H1 (cell line): ENCODE results near the gene DAPK3. TPM values are rescaled to one million over a fixed set of nuclear protein-coding genes. Genes with fewer than 3 reads are reported as not detected.

Experiments
- CTCF ChIA-PET: fragments of 300-600 bp; sonication (Branson Sonifier 250); formaldehyde crosslinking; loops from one replicate; lab custom pipeline; 2021; ENCODE audit not compliant: partially characterized antibody; lab: Charles Lee
- POLR2A ChIA-PET: fragments of 300-600 bp; sonication (Branson Sonifier 250); formaldehyde crosslinking; loops from one replicate; lab custom pipeline; 2021; ENCODE audit warnings: inconsistent platforms; ENCODE audit not compliant: partially characterized antibody; lab: Charles Lee
- DNase-seq, 2 experiments: peaks; one replicate each; pipeline versions ENCODE4 v3.0.0 to v3.0.0-alpha.2; 2010 to 2022; ENCODE audit warnings: low spot score in 2 of 2, low read depth in 1 of 2, mixed read lengths in 1 of 2
- FAIRE-seq: peaks from 2 replicates; lab custom pipeline; 2011; peaks lifted over from hg19 to GRCh38; lab: Jason Lieb, UNC
- H2AFZ ChIP-seq: 2 replicates; pipeline ENCODE4 v1.8.1; 2012; ENCODE audit warnings: low read length, inconsistent platforms
- H2AK5ac ChIP-seq: 2 replicates; pipeline ENCODE4 v1.6.1; 2013; ENCODE audit warnings: low read depth, low read length
- H2BK120ac ChIP-seq: replicated peaks from 2 replicates; pipeline ENCODE3; 2013; ENCODE audit warnings: low read depth, low read length, inconsistent platforms
- H2BK12ac ChIP-seq: 2 replicates; pipeline ENCODE4 v1.6.1; 2013; ENCODE audit warnings: low read depth, low read length
- H2BK15ac ChIP-seq: 2 replicates; pipeline ENCODE4 v1.6.1; 2013; ENCODE audit warnings: low read length
- H2BK20ac ChIP-seq: 2 replicates; pipeline ENCODE4 v1.6.1; 2013; ENCODE audit warnings: low read length
- H2BK5ac ChIP-seq: 2 replicates; pipeline ENCODE4 v1.6.1; 2013; ENCODE audit warnings: low read depth, low read length
- H3K14ac ChIP-seq: 2 replicates; pipeline ENCODE4 v1.6.1; 2013; ENCODE audit warnings: inconsistent platforms; ENCODE audit not compliant: insufficient read length
- H3K18ac ChIP-seq: 2 replicates; pipeline ENCODE4 v1.6.1; 2013; ENCODE audit warnings: low read length; ENCODE audit errors: extremely low read depth
- H3K23ac ChIP-seq: 2 replicates; pipeline ENCODE4 v1.6.1; 2013; ENCODE audit warnings: inconsistent platforms; ENCODE audit not compliant: insufficient read length
- H3K23me2 ChIP-seq: 2 replicates; pipeline ENCODE4 v1.6.1; 2013; ENCODE audit warnings: low read depth, low read length
- H3K27ac ChIP-seq: 2 replicates; pipeline ENCODE4 v1.6.1; 2011; ENCODE audit warnings: low read depth, low read length, inconsistent platforms
- H3K27me3 ChIP-seq, 4 experiments: replicated peaks in 1 of 4; 1 replicate in 1 of 4; 2 replicates in 3 of 4; pipeline versions ENCODE4 v1.6.1 to v1.8.1; 2011 to 2013; ENCODE audit warnings: low read length in 3 of 4, mild to moderate bottlenecking in 3 of 4, inconsistent platforms in 2 of 4, mixed read lengths in 2 of 4, moderate library complexity in 1 of 4; ENCODE audit not compliant: control insufficient read depth in 3 of 4, insufficient read depth in 3 of 4; ENCODE audit errors: extremely low read depth in 1 of 4
- H3K36me3 ChIP-seq, 4 experiments: 2 replicates each; pipeline versions ENCODE4 v1.6.1 to v1.8.1; 2011 to 2013; ENCODE audit warnings: mild to moderate bottlenecking in 4 of 4, low read length in 3 of 4, moderate library complexity in 2 of 4, control low read depth in 1 of 4, inconsistent platforms in 1 of 4; ENCODE audit not compliant: insufficient read depth in 4 of 4, control insufficient read depth in 2 of 4
- H3K4ac ChIP-seq: replicated peaks from 2 replicates; pipeline ENCODE3; 2013; ENCODE audit warnings: low read length, low read depth, mixed read lengths, inconsistent platforms; ENCODE audit not compliant: insufficient read length
- H3K4me1 ChIP-seq, 4 experiments: replicated peaks in 1 of 4; 1 replicate in 1 of 4; 2 replicates in 3 of 4; pipeline versions ENCODE4 v1.6.1 to v1.8.1; 2011 to 2013; ENCODE audit warnings: low read length in 3 of 4, inconsistent platforms in 2 of 4, mixed read lengths in 1 of 4; ENCODE audit not compliant: insufficient read depth in 4 of 4, control insufficient read depth in 3 of 4
- H3K4me2 ChIP-seq, 2 experiments: 2 replicates each; pipeline versions ENCODE4 v1.6.1 to v1.8.1; 2011 to 2013; ENCODE audit warnings: low read depth in 2 of 2, low read length in 2 of 2, control low read depth in 1 of 2, inconsistent platforms in 1 of 2, mild to moderate bottlenecking in 1 of 2; ENCODE audit not compliant: insufficient read depth in 1 of 2
- H3K4me3 ChIP-seq, 4 experiments: fragments of 200-600, 300-600 bp in 1 of 4; sonication (generic), shearing (Covaris generic), sonication (Bioruptor Twin) in 1 of 4; 2 replicates each; pipeline versions ENCODE4 v1.5.1 to v1.8.1; 2011 to 2016; ENCODE audit warnings: low read length in 4 of 4, low read depth in 3 of 4, control low read depth in 2 of 4, inconsistent platforms in 2 of 4, mild to moderate bottlenecking in 2 of 4, mixed read lengths in 1 of 4, moderate library complexity in 1 of 4; ENCODE audit not compliant: insufficient read depth in 2 of 4; ENCODE audit errors: extremely low read depth in 1 of 4
- H3K56ac ChIP-seq: replicated peaks from 2 replicates; pipeline ENCODE3; 2013; ENCODE audit warnings: low read depth, mild to moderate bottlenecking, mixed read lengths, low read length, inconsistent platforms; ENCODE audit not compliant: insufficient read length
- H3K79me1 ChIP-seq: 2 replicates; pipeline ENCODE4 v1.6.1; 2013; ENCODE audit warnings: low read depth, low read length, control low read depth
- H3K79me2 ChIP-seq, 2 experiments: 2 replicates each; pipeline versions ENCODE4 v1.6.1 to v1.8.1; 2012 to 2013; ENCODE audit warnings: low read length in 2 of 2, mild to moderate bottlenecking in 2 of 2, inconsistent platforms in 1 of 2; ENCODE audit not compliant: insufficient read depth in 2 of 2, control insufficient read depth in 1 of 2
- H3K9ac ChIP-seq, 4 experiments: replicated peaks in 1 of 4; 1 replicate in 1 of 4; 2 replicates in 3 of 4; pipeline versions ENCODE4 v1.6.1 to v1.8.1; 2011 to 2013; ENCODE audit warnings: low read depth in 3 of 4, low read length in 3 of 4, control low read depth in 2 of 4, mild to moderate bottlenecking in 2 of 4, moderate library complexity in 2 of 4, inconsistent platforms in 1 of 4; ENCODE audit errors: extremely low read depth in 1 of 4
- H3K9me3 ChIP-seq, 2 experiments: 2 replicates each; pipeline versions ENCODE4 v1.6.1 to v1.8.1; 2012 to 2013; ENCODE audit warnings: mild to moderate bottlenecking in 2 of 2, moderate library complexity in 2 of 2, control low read depth in 1 of 2, inconsistent platforms in 1 of 2, low read depth in 1 of 2, low read length in 1 of 2, mixed read lengths in 1 of 2; ENCODE audit not compliant: insufficient read depth in 2 of 2
- H4K20me1 ChIP-seq, 2 experiments: replicated peaks in 1 of 2; 2 replicates each; pipeline versions ENCODE3 to v1.8.1; 2011 to 2013; ENCODE audit warnings: inconsistent platforms in 2 of 2, low read length in 2 of 2, mild to moderate bottlenecking in 1 of 2; ENCODE audit not compliant: insufficient read depth in 2 of 2, control insufficient read depth in 1 of 2
- H4K5ac ChIP-seq: 2 replicates; pipeline ENCODE4 v1.6.1; 2013; ENCODE audit warnings: low read length, low read depth, mixed read lengths, inconsistent platforms; ENCODE audit not compliant: insufficient read length
- H4K8ac ChIP-seq: 2 replicates; pipeline ENCODE4 v1.8.0; 2013; ENCODE audit warnings: mild to moderate bottlenecking, moderate library complexity, low read length, inconsistent platforms; ENCODE audit not compliant: insufficient read depth; ENCODE audit errors: extremely low read depth
- H4K91ac ChIP-seq: replicated peaks from 2 replicates; pipeline ENCODE3; 2013; ENCODE audit warnings: low read length, mixed read lengths, inconsistent platforms; ENCODE audit not compliant: insufficient read length
- ASH2L ChIP-seq: fragments of 200-600, 300-600 bp; sonication (generic); IDR thresholded peaks from one replicate; pipeline ENCODE4 v1.7.1; 2017; ENCODE audit warnings: low read length
- CREB1 ChIP-seq: IDR thresholded peaks from 2 replicates; pipeline ENCODE4 v1.6.1; 2012; ENCODE audit warnings: inconsistent platforms
- EGR1 ChIP-seq: IDR thresholded peaks from 2 replicates; pipeline ENCODE4 v1.6.1; 2011; ENCODE audit warnings: low read depth, low read length, borderline replicate concordance
- FOSL1 ChIP-seq: IDR thresholded peaks from 2 replicates; pipeline ENCODE4 v1.6.1; 2011; ENCODE audit warnings: mild to moderate bottlenecking, low read depth, low read length, moderate library complexity; ENCODE audit not compliant: insufficient read depth
- MAFK ChIP-seq: IDR thresholded peaks from 2 replicates; pipeline ENCODE4 v1.6.1; 2012; ENCODE audit warnings: low read depth, mild to moderate bottlenecking, improper control_type of control experiment, low read length
- POLR2A ChIP-seq, 2 experiments: IDR thresholded peaks; 1 replicate in 1 of 2; 2 replicates in 1 of 2; pipeline ENCODE4 v1.6.1; 2011; ENCODE audit warnings: low read depth in 2 of 2, low read length in 2 of 2, mild to moderate bottlenecking in 2 of 2; ENCODE audit errors: control extremely low read depth in 1 of 2
- POLR2AphosphoS5 ChIP-seq: IDR thresholded peaks from 2 replicates; pipeline ENCODE4 v1.6.1; 2011; ENCODE audit warnings: low read depth, low read length
- POU5F1 ChIP-seq: IDR thresholded peaks from 2 replicates; pipeline ENCODE4 v1.6.1; 2011; ENCODE audit warnings: low read depth, mild to moderate bottlenecking, low read length, moderate library complexity
- WGBS, 2 experiments: shearing (Covaris generic) in 1 of 2; methylation state at CpG; one replicate each; pipeline versions ENCODE4 v1.1.6 to v1.1.7; 2013 to 2015; ENCODE audit warnings: low lambda C conversion rate in 2 of 2, mixed read lengths in 2 of 2, inconsistent platforms in 1 of 2, low coverage in 1 of 2, missing lambda C conversion rate in 1 of 2; ENCODE audit not compliant: insufficient replicate concordance in 2 of 2, insufficient coverage in 1 of 2, insufficient read length in 1 of 2; ENCODE audit errors: extremely low coverage in 1 of 2, missing lambda C conversion rate in 1 of 2; 5-methylcytosine and 5-hydroxymethylcytosine counted together
- polyA plus RNA-seq, 7 experiments: library from polyadenylated mRNA; depleted of rRNA in 3 of 7; stranded (reverse) in 5 of 7; unstranded in 2 of 7; fragments of >200 nt in 5 of 7; fragments of 200-250 nt in 2 of 7; gene quantifications; 1 replicate in 5 of 7; 2 replicates in 1 of 7; 4 replicates in 1 of 7; pipeline versions ENCODE4 v1.2.1 to v1.2.3, GENCODE V29; 2011 to 2013; ENCODE audit warnings: missing spikeins in 2 of 7, mixed read lengths in 2 of 7
- total RNA-seq: library from RNA; stranded (reverse); fragmentation: NEBNext Ultra II Directional; extraction: Animal tissue kit (Norgen Biotek cat#: 25700); gene quantifications from 2 replicates; pipeline ENCODE4 v1.2.1, GENCODE V29; 2021

The DAPK3 gene
- total and polyA plus RNA-seq, 2 of the 8 experiments (the other 6 are each of a cell fraction or from before 2014, with no cell fraction given), result 53.2 to 78.1 TPM

GRCh38 chr19:3963458-3964255 lies 7.2 kb downstream of the DAPK3 start:
- Histone ChIP-seq H3K27me3 (no peaks in the 10 kb centered on the region), H3K4me2 (no peak overlapping the region), H3K9me3 (no peaks in the 10 kb centered on the region), H4K91ac (no peak overlapping the region), H4K8ac (no peak overlapping the region; the same call in 1 of the 2 replicates)
- POLR2A ChIA-PET, result interaction anchor here (1.2 to 24.8 kb wide), 4 partner anchors 9 to 31 kb away, joined by 4 to 870 read pairs (median 6); partner anchors contain the start of genes EEF2 and NMRK2
- 96% methylated on average over 35 of the region's 35 CpGs; no CpG with 5 or more reads in 1 of the 2 experiments for WGBS, 2 experiments
- TF ChIP-seq CREB1 (no peak), EGR1 (no peak), MAFK (no peak), FOSL1 (no peak), POLR2AphosphoS5 (peak; percentile 15; the same call in 1 of the 2 replicates), POLR2A (IDR thresholded peaks at IDR 0.05; ENCODE audit: control extremely low read depth in 1 of 2, low read depth in 2 of 2, low read length in 2 of 2) (no peak), ASH2L (no peak), POU5F1 (no peak)
- TF ChIP-seq, all 59 proteins: peak for 1
- Histone ChIP-seq H3K4me1 (peaks cover 0 to 5% (median 0%) of the 10 kb centered on the region in 4 experiments; a peak in 1 of 7 replicates), H3K14ac (no peak overlapping the region), H2BK12ac (no peak overlapping the region), H4K20me1 (peaks cover 13 to 19% of the 10 kb centered on the region in 2 experiments), H3K23me2 (no peaks in the 10 kb centered on the region), H3K56ac (no peak overlapping the region), H3K4me3 (no peak overlapping the region), H3K79me1 (peaks cover 8% of the 10 kb centered on the region), H3K9ac (no peak overlapping the region), H4K5ac (no peak overlapping the region), H3K36me3 (peaks cover 22 to 69% (median 49%) of the 10 kb centered on the region in 4 experiments), H3K4ac (no peak overlapping the region), H2BK120ac (no peak overlapping the region), H3K27ac (no peak overlapping the region), H2AK5ac (no peak overlapping the region), H2BK5ac (no peak overlapping the region), H2BK15ac (no peak overlapping the region), H3K23ac (no peak overlapping the region), H3K79me2 (peaks cover 3 to 30% of the 10 kb centered on the region in 2 experiments; a peak in 2 of 4 replicates), H2BK20ac (no peak overlapping the region), H2AFZ (no peak overlapping the region), H3K18ac (no peak overlapping the region)
- DNase-seq, result no peak
- no peak for FAIRE-seq
- CTCF ChIA-PET, result interaction anchor here (1.1 kb wide), 1 partner anchor 12 kb away, joined by 3 read pairs; no protein-coding TSS in a partner anchor
